Renal pelvis (tissue), 4 donors: Measurements from ENCODE around the gene TMEM242. TPM values are rescaled to one million over a fixed set of nuclear protein-coding genes. Genes with fewer than 3 reads are reported as not detected.

Source experiments
- DNase-seq: peaks from one replicate; pipeline ENCODE4 v3.0.0-alpha.2; 2013
- polyA plus RNA-seq, 3 donors: library from polyadenylated mRNA; unstranded; fragments of 120-200 nt; gene quantifications; one replicate each; pipeline ENCODE4 v1.2.1, GENCODE V29; 2013; ENCODE audit not compliant: insufficient read length in 3 of 3

Gene TMEM242
- polyA plus RNA-seq, 3 donors: 12.2 to 13.9 (median 13.8) TPM

DNA sequence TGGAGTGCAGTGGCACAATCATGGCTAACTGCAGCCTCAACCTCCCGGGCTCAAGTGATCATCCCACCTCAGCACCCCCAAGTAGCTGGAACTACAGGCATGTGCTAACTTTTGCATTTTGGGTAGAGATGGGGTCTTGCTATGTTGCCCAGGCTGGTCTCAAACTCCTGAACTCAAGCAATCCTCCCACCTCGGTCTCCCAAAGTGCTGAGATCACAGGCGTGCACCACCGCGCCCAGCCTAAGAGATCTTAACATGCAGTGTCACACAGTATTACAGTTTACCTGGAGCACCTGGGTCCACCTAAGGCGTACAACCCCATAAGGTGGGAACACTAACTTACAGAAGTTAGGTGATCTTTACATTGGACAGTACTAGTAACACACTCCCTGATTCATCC is 29.5 kb downstream of the TMEM242 start:
- no peak for DNase-seq

- DNase-seq: no peak
These were observed 31.1 kb downstream of the TMEM242 start for GRCh38 chr6:157292202-157292601.

- no peak for DNase-seq
These were observed 32.0 kb downstream of the TMEM242 start for GRCh38 chr6:157291356-157291755.

DNA sequence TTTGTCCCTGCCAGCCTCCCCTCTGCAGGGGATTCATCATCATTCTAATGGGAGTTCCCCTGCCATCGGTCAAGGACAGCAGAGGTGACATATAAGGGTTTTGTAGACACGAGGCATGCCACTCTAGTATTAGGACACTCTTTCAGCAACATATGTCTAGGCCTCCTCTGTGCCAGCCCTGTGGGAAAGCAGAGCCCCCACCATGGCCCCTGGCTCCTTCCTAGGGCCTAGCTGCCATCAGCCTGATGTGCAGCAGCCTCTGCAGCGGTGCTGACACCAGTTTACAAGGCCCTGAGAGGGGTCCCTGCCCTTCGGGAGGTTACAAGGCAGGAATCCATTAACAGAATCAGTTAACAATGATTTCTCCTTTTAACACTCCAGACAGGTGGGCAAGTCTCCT is 32.5 kb downstream of the TMEM242 start:
- no peak for DNase-seq

DNA sequence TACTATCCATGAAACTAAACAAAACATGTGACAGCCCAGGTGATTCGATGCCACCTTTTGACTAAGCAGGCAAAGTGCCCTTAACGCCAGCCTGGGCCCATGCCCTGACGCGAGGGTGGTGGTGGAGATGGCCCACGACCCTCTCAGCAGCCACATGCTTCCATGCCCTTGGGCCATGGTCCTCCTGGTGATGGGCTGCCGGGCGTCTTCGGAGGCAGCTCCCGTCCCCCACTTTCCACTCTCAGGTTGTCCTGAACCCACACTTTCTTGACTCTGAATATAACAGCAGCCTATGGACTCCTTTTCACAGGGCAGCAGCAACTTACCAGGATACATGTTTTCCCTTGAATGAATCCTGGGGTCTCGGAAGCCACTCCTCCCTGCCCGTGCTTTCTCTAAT is 33.6 kb downstream of the TMEM242 start:
- no peak for DNase-seq

- DNase-seq: no peak
These were observed 34.7 kb downstream of the TMEM242 start for GRCh38 chr6:157288575-157288974.

- no peak for DNase-seq
These were observed 35.4 kb downstream of the TMEM242 start for GRCh38 chr6:157287923-157288322.

DNA sequence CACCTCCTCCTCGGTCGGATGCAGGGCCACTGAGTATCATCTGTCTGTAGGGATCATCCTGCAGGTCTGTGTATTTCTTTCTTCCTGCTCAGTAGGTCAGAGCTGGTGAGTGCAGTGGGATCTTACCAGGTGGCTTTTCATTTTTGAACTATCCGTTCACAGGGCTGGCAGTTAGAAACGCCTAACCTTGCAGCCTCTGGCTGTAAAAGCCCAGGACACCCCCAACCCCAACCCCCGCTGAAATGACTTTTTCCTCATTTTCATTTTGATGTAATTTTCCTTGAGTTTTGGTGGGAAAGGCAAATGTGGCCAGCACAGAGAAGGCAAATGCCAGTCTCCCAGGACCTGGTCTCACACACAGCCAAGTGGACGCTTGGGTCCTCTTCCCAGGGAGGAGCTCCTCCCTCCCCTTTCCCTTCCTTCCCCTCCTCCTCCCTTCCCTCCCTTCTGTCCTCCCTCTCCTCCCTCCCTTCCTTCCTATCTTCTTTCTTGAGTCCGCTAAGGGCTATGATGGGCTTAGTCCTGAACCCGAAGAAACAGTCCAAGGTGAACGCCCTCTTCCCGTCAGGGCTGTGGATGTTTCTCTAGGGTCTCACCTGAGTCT is 36.0 kb downstream of the TMEM242 start:
- no peak for DNase-seq

DNA sequence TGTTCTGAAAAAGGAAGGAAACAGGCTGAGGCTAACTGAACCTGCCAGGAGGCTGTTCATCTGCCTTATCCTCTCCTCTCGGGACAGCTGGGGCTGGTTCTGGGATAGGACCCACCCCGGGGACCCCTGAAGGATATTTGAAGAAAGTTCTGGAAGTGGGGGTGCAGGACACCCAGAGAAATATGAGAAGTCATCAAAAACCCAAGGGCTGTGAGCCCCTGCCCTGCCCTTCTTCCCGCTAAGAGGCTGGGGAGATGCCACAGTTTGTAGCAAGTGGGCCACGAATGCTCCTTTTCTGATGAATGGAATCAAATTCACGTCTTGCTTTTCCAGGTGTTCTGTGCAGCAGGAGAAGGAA is 37.9 kb downstream of the TMEM242 start:
- DNase-seq: no peak

DNA sequence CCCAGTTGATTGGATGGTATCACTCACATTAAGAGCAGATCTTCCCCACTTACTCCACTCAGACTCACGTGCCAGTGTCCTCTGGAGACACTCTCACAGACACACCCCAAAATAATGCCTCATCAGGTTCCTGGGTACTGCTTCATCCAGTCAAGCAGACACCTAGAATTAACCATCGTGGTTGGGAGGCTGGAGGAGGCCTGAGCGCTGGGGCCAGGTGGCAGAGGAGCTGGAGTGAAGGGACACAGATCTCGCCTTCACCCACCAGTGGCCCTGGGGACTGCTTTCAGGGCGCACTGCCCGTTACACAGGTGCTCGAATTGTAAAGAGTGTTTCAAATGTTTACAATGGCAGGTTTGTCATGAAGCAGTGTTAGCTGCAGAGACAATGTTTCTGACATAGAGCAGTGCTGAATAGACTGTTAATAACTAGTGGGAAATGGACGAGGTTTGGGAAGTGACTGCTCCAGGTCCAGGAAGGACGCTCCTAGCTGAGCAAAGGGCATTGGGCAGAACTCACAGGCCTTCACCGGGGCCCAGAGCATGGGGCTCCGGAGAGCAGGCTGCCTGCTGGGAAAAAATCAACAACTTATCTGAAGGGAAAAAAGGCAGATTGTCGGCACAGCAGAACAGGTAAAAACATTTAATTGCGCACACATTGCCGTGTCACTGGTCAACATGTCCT is 38.4 kb downstream of the TMEM242 start:
- DNase-seq: no peak

DNA sequence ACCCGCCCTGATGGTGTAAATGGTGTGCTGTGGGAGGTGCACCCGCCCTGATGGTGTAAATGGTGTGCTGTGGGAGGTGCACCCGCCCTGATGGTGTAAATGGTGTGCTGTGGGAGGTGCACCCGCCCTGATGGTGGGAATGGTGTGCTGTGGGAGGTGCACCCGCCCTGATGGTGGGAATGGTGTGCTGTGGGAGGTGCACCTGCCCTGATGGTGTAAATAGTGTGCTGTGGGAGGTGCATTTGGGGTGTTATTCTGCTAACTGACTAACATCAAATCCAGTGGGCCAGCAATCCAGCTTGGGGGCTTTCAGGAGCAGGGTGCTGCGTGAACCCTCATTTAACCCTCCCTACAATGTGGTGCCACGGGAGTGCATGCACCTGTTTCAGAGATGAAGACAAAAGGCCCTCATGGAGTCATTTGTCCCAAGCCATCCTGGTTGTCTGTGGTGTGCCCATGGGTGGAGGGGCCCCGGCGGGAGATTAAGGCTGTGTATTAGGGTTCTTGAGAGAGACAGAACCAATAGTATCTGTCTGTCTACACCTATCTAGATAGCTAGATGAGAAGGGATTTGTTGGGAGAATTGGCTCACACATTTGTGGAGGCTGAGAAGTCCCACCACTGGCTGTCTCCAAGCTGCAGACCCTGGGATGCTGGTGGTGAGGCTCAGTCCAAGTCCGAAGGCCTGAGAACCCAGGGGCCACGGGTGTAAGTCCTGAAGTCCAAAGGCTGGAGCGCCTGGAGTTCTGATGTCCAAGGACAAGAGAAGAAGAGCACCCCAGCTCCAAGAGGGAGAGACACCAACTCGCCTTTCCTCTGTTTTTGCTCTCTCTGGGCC is 39.2 kb downstream of the TMEM242 start:
- DNase-seq: no peak

GRCh38 chr6:157283330-157283898 is 39.9 kb downstream of the TMEM242 start:
- no peak for DNase-seq

DNA sequence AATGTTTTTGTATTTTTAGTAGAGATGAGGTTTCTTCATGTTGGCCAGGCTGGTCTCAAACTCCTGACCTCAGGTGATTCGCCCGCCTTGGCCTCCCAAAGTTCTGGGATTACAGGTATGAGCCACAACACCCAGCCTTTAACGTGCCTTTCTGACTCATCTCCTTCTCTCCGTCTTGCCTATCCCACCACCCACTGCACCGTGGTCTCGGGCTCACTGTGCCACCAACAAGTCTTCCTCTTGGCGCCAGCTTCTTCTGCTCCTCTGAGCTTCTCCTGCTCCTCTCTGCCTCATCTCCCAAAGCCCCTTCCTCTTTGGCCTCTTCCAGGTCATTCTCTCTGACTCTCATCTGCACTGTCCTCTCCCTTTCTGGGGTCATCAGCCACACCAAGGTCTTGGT is 41.0 kb downstream of the TMEM242 start:
- DNase-seq: no peak

- DNase-seq: no peak
These were observed 41.7 kb downstream of the TMEM242 start for GRCh38 chr6:157281570-157281969.

- DNase-seq: no peak
These were observed 42.4 kb downstream of the TMEM242 start for GRCh38 chr6:157280947-157281346.

DNA sequence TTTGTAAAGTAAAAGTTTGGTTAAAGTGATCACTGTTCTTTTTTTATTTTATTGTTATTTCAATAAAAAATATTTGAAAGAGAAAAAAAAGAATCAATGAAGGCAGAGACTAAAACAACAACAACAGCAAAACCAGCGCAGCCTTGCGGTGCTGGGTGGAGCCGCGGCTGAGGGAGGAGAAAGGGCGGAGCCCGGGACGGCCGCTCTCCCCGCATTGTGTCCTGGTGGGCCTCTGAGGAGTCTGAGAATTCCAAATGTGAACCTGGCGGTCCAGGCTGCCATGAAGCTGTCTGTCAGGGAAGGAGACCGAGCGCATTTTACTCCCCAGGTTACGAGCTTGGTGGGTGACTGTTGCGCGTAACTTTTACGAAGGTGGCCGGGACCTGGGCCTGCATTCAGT is 43.2 kb downstream of the TMEM242 start:
- no peak for DNase-seq

DNA sequence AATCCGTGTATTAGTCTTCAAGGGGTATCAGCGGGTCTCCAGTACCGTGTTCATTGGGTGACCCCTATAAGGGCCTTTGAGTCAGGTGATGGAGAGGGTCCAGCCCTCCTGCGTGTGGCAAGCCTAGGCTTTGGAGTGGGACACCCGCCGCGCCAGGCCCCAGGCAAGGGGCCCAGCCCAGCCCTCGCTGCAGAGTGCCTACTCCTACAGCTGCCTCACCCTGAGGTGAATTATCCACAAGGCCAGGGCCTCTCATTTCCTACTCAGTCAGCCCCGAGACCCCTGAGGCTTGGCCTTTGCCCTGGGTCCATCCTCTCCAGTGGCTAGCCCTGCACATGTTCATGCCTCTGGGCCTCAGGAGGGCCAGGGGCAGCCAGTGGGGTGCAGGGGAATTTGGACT is 45.1 kb downstream of the TMEM242 start:
- no peak for DNase-seq

GRCh38 chr6:157276731-157277130 is 46.6 kb downstream of the TMEM242 start:
- DNase-seq: no peak

DNA sequence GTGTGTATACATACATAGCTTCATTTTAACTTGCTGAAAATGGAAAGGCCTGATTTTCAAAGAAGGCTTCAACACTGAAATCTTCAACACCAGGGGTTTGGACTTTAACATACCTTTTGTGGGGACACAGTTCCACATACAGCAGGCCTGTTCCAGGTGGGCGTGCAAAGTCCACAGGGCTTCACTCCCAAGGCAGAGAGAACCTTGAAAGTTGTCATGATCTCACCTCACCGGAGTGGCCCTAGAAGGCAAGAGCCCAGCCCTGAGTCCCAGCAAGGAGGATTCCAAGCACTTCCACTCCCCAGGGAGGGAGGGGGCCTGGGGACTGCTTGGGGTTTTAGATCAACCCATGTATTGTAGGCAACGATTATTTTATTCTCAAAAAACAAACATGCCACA is 47.2 kb downstream of the TMEM242 start:
- no peak for DNase-seq

- peak; percentile 78 for DNase-seq
These were observed 48.7 kb downstream of the TMEM242 start for GRCh38 chr6:157274471-157275226.

GRCh38 chr6:157273756-157274470 is 49.4 kb downstream of the TMEM242 start:
- no peak for DNase-seq
